Measurements from ENCODE around the gene ZC3HAV1L.

GRCh38 chr7:139061416-139061815 lies 25.6 kb upstream of the ZC3HAV1L start:
- TF ChIP-seq EZH2 (IDR thresholded peaks at IDR 0.05; ENCODE audit: borderline replicate concordance, control insufficient read depth, low read depth, low read length): no peak
- no peak for TF ChIP-seq HDAC2 (IDR thresholded peaks at IDR 0.05)
- TF ChIP-seq POLR2A (IDR thresholded peaks at IDR 0.05; ENCODE audit: low read depth, low read length): no peak
- no peak for TF ChIP-seq EP300 (IDR thresholded peaks at IDR 0.05; ENCODE audit: borderline replicate concordance in 1 of 2, control insufficient read depth in 1 of 2, low read depth in 2 of 2, low read length in 2 of 2)
- no peak for TF ChIP-seq RELA (IDR thresholded peaks at IDR 0.05; ENCODE audit: borderline replicate concordance, partially characterized antibody)
- no peak for TF ChIP-seq CTCF (IDR thresholded peaks at IDR 0.05 in 2 of 3, conservative IDR thresholded peaks at IDR 0.05 in 1 of 3; ENCODE audit: control insufficient read depth in 2 of 3, extremely low read depth in 1 of 3, insufficient read depth in 1 of 3, low read depth in 3 of 3, low read length in 3 of 3)
- TF ChIP-seq YY1 (IDR thresholded peaks at IDR 0.05; ENCODE audit: low read depth, low read length): no peak
- no peak for TF ChIP-seq POLR2AphosphoS5 (IDR thresholded peaks at IDR 0.05; ENCODE audit: low read length)
- no peak for TF ChIP-seq MAX (IDR thresholded peaks at IDR 0.05; ENCODE audit: low read depth, low read length)
- no peak for TF ChIP-seq SIN3A (IDR thresholded peaks at IDR 0.05; ENCODE audit: low read depth, low read length)
